Measurements from ENCODE around the gene F13B.
"Not testable (repeated sequence)": the region's sequence is repeated elsewhere in the genome, so short reads cannot be mapped to it uniquely, and the experiment has no call there.

The F13B gene

DNA sequence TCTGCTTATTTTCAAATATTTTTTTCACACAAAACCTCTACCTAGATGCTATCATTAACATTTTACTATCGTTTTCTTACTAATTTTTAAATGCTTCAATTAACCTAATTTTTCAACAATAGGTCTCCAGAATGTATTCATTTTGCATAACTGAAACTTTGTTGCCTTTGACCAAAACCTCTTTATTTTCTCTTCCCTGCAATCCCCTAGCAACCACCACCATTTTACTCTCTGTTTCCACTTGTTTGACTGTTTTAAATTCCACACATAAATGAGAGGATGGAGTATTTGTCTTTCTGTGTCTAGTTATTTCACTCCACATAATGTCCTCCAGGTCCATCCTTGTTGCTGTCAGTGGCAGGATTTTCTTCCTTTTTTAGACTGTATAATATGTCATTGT lies 9.5 kb upstream of the F13B start:
- in situ Hi-C loops (cut with MboI; ENCODE audit: low sequenced_read_pairs) = no loop called here
- H3K27me3 ChIP-seq (ENCODE audit: low read depth) = no peaks in the 10 kb centered on the region
- no peak overlapping the region for H3K4me3 ChIP-seq
- H3K36me3 ChIP-seq (replicated peaks) = no peaks in the 10 kb centered on the region
- DNase-seq (ENCODE audit: low spot score in 2 of 2) = no peak
- peaks cover 8% of the 10 kb centered on the region for H3K9me3 ChIP-seq
- H3K4me1 ChIP-seq = no peaks in the 10 kb centered on the region

DNA sequence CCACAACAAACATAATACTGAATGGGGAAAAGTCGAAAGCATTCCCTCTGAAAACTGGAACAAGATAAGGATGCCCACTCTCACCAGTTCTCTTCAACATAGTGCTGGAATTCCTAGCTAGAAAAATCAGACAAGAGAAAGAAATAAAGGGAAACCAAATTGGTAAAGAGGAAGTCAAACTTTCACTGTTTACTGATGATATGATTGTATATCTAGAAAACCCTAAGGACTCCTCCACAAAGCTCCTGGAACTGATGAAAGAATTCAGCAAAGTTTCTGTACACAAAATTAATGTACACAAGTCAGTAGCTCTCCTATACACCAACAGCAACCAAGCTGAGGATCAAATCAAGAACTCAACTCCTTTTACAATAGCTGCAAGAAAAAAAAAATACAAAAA lies 6.9 kb upstream of the F13B start:
- Histone ChIP-seq H3K9me3 (no peaks in the 10 kb centered on the region), H3K4me1 (no peaks in the 10 kb centered on the region), H3K4me3 (no peak overlapping the region), H3K27me3 (ENCODE audit: low read depth) (no peaks in the 10 kb centered on the region), H3K36me3 (replicated peaks) (no peaks in the 10 kb centered on the region)
- no peak for DNase-seq (ENCODE audit: low spot score in 2 of 2)
- in situ Hi-C loops (cut with MboI; ENCODE audit: low sequenced_read_pairs) = no loop called here

DNA sequence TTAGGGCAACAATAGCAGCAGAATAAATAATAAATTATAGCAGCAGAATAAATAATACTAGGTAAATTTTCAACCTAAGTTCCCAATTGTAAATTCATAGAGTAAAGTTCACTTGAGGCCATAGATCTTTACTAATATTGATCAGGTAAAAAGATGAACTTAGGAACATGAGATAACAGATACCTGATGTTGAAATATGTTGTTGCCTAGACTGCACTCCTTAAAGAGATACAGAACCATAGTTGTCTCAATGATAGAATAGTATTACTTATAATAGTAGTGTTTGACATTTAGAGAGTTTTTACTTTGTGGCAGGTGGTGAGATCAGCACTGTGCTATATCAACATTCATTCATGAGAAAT lies 378 bp upstream of the F13B start:
- H3K4me3 ChIP-seq = no peak overlapping the region
- no peaks in the 10 kb centered on the region for H3K4me1 ChIP-seq
- no peaks in the 10 kb centered on the region for H3K9me3 ChIP-seq
- H3K36me3 ChIP-seq (replicated peaks) = no peaks in the 10 kb centered on the region
- H3K27me3 ChIP-seq (ENCODE audit: low read depth) = no peaks in the 10 kb centered on the region
- in situ Hi-C loops (cut with MboI; ENCODE audit: low sequenced_read_pairs) = no loop called here
- no peak for DNase-seq (ENCODE audit: low spot score in 2 of 2)

DNA sequence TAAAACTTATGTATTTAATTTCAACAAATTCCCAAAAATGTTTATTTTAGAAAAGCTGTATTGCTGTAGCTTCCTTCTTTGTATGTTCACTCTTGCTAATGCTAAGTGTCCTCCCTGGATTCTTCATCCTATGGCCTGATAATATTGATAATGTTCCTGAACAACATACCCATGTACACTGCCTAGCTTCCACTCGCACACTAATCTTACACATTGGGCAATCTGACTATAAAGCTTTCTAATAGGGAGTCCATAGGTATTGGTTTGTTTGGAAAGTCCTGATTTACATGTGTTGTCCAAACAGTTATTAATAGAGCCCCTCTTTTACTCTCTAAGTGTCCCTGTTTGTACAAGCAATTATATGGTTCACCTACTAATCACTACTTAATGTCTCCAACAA lies 783 bp downstream of the F13B start:
- DNase-seq (ENCODE audit: low spot score in 2 of 2) = no peak
- H3K4me1 ChIP-seq = no peaks in the 10 kb centered on the region
- H3K27me3 ChIP-seq (ENCODE audit: low read depth) = no peaks in the 10 kb centered on the region
- H3K9me3 ChIP-seq = no peaks in the 10 kb centered on the region
- H3K4me3 ChIP-seq = no peak overlapping the region
- in situ Hi-C loops (cut with MboI; ENCODE audit: low sequenced_read_pairs) = no loop called here
- no peaks in the 10 kb centered on the region for H3K36me3 ChIP-seq (replicated peaks)

DNA sequence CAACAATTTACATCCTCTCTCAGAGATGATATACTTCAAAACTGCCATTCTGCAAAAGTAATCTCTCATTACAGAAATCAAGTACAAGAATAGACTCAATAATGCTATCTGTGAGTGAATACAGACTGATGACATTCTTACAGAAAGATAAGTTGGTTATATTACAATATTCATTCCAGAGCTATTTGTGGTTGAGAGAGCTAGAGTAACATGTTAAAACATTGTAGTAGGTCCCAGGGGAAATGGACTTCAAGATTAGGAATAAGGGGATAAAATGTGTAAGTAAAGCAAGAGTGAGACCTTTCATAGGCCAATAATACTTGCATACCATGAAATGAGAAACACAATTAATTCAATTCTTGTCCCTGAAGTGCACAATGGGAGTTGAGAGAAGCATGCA lies 1.5 kb downstream of the F13B start:
- no peak overlapping the region for H3K4me3 ChIP-seq
- no peak for DNase-seq (ENCODE audit: low spot score in 2 of 2)
- H3K9me3 ChIP-seq = no peaks in the 10 kb centered on the region
- H3K27me3 ChIP-seq (ENCODE audit: low read depth) = no peaks in the 10 kb centered on the region
- H3K36me3 ChIP-seq (replicated peaks) = no peaks in the 10 kb centered on the region
- in situ Hi-C loops (cut with MboI; ENCODE audit: low sequenced_read_pairs) = no loop called here
- no peaks in the 10 kb centered on the region for H3K4me1 ChIP-seq

DNA sequence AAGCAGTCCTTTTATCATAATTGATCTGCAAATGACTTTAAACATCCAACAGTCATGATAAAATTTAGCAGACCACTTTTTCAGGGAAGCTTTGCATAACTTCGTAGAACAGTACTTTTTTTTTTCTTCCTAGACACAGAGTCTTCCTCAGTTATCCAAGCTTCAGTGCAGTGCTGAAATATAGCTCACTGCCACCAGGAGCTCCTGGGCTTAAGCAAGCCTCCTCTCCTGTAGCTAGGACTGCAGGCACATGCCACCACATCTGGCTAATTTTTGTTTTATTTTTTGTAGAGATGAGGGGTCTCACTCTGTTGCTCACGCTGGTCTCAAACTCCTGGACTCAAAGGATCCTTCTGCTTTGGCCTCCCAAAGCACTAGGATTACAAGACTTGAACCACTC lies 3.8 kb downstream of the F13B start:
- Histone ChIP-seq H3K4me3 (no peak overlapping the region), H3K27me3 (ENCODE audit: low read depth) (no peaks in the 10 kb centered on the region), H3K36me3 (replicated peaks) (no peaks in the 10 kb centered on the region), H3K9me3 (no peaks in the 10 kb centered on the region), H3K4me1 (no peaks in the 10 kb centered on the region)
- in situ Hi-C loops (cut with MboI; ENCODE audit: low sequenced_read_pairs) = no loop called here
- no peak for DNase-seq (ENCODE audit: low spot score in 2 of 2)

DNA sequence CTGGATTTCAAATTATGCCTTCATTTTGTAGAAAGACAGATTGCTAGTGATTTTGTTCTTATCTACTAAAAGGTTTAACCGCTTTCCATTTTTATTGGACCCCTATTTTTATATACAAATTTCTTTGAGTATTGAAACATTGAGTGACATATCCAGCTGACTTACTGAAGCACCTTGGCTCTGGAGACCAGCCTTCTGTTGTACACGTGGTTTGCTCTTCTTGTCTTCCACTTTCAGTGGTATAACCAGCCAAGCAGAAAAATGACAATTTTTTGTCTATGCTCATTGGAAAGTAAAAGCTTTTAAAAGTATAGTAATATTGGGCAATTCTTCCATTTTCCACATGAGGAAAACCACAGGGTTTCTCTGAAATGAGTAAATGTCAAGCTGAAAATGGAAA lies 4.4 kb downstream of the F13B start:
- Histone ChIP-seq H3K36me3 (replicated peaks) (no peaks in the 10 kb centered on the region), H3K4me3 (no peak overlapping the region), H3K27me3 (ENCODE audit: low read depth) (no peaks in the 10 kb centered on the region), H3K9me3 (no peaks in the 10 kb centered on the region), H3K4me1 (no peaks in the 10 kb centered on the region)
- no peak for DNase-seq (ENCODE audit: low spot score in 2 of 2)
- in situ Hi-C loops (cut with MboI; ENCODE audit: low sequenced_read_pairs) = no loop called here

DNA sequence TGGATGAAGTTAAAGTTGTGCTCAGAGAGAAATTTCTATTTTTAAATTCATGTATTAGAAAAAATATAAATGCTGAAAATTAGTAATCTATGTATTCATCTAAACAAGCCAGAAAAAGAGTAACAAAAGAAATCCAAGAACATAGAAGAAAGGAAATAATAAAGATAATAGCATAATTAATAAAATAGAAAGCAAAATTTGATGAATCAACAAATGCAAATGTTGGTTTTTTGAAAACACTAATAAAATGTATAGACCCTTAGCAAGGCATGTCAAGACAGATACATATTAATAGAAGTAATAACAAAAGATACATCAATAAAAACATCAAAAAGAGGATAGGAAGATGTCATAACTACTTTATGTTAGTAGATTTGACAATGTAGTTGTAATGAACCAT lies 18.0 kb downstream of the F13B start:
- no peak for DNase-seq (ENCODE audit: low spot score in 2 of 2)
- Histone ChIP-seq H3K4me1 (no peaks in the 10 kb centered on the region), H3K9me3 (no peaks in the 10 kb centered on the region), H3K4me3 (no peak overlapping the region), H3K36me3 (replicated peaks) (no peaks in the 10 kb centered on the region), H3K27me3 (ENCODE audit: low read depth) (no peaks in the 10 kb centered on the region)
- in situ Hi-C loops (cut with MboI; ENCODE audit: low sequenced_read_pairs) = no loop called here

DNA sequence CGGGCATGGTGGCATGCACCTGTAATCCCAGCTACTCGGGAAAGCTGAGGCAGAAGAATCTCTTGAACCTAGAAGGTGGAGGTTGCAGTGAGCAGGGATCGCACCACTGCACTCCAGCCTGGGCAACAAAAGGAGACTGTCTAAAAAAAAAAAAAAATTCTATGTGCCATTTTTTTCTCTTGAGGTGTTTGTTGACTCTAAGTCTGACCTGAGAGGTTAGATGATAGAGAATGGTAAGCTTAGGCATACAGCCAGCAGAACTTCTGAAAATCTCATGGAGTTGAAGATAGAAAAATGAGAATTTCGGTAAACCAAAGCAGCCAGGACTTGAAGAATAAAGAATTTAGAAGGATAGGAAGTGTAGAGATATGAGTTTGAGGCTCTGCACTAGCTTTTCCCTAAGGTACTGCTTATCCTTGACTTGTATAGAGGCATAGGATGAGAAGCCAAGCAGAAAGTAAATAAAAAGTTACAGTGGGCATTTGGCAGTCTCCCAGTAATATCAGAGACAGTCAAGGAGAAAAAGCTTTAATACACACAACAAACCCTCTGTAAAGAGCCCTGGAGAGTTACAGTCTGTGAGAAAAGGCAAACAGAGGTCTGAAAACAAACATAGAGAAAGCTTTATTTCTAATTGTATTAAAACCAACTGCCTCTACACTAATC lies 24.3 kb downstream of the F13B start:
- Histone ChIP-seq H3K27me3 (ENCODE audit: low read depth) (no peaks in the 10 kb centered on the region), H3K36me3 (replicated peaks) (no peaks in the 10 kb centered on the region), H3K4me1 (no peaks in the 10 kb centered on the region), H3K9me3 (no peaks in the 10 kb centered on the region), H3K4me3 (no peak overlapping the region)
- DNase-seq (ENCODE audit: low spot score in 2 of 2) = no peak
- in situ Hi-C loops (cut with MboI; ENCODE audit: low sequenced_read_pairs) = no loop called here

DNA sequence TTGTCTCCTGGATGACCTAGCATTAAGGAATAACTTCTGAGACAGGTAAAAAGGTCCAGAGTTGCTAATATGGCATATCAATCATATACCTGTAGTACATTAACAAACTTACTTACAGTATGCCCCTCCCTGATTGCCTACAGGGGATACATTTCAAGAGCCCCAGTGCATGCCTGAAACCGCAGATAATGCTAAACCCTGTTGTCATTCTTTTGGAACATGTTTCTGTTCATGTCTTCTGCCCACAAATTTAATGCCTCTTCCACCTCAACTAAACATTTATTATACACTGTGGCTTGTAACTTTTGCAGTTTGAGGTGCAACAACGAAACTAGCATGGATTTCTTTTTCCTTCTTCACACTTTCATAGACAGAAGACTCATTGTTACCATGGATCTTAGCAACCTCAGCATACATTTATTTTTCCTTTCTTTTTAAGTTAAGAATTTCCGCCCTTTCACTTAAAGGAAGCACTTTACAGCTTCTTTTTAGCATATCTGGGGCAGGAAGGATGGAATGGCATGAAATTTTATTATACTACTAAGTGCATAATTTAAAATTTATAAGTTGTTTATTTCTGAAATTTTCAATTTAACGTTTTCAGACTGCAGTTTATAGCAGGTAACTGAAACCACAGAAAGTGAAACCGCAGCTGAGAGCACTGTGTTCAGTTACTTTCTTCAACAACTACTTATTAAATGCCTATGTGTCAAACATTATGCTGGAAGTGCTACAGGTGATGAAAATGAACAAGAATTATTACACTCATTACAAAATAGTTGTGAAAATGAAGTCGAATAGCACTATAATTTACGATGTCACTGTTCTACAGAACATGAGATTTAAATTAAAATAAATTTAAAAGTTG lies 25.3 kb downstream of the F13B start:
- no peaks in the 10 kb centered on the region for H3K36me3 ChIP-seq (replicated peaks)
- H3K4me1 ChIP-seq = no peaks in the 10 kb centered on the region
- no peak overlapping the region for H3K4me3 ChIP-seq
- no peak for DNase-seq (ENCODE audit: low spot score in 2 of 2)
- no peaks in the 10 kb centered on the region for H3K9me3 ChIP-seq
- H3K27me3 ChIP-seq (ENCODE audit: low read depth) = no peaks in the 10 kb centered on the region
- in situ Hi-C loops (cut with MboI; ENCODE audit: low sequenced_read_pairs) = no loop called here

DNA sequence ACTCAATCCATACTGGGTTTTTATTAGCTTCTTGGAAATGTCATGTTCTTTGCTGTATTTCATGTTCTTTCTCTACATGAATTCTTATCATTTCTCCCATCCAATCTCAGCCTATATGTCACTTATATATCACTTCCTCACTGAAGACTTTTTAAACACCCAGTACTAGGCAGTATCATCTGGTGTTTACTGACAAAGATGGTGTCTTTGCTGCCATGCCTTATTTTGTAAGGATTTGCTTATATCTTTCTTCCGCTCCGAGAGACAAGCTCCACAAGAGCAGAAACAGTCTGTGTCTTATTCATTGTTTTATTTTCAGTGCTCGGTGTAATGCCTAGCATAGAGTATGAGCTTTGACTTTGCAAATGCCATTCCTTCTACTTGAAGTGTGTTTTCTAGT lies 30.2 kb downstream of the F13B start:
- Histone ChIP-seq H3K9me3 (no peaks in the 10 kb centered on the region), H3K4me1 (no peaks in the 10 kb centered on the region), H3K27me3 (ENCODE audit: low read depth) (no peaks in the 10 kb centered on the region), H3K4me3 (no peak overlapping the region), H3K36me3 (replicated peaks) (no peaks in the 10 kb centered on the region)
- in situ Hi-C loops (cut with MboI; ENCODE audit: low sequenced_read_pairs) = no loop called here
- DNase-seq (ENCODE audit: low spot score in 2 of 2) = no peak

DNA sequence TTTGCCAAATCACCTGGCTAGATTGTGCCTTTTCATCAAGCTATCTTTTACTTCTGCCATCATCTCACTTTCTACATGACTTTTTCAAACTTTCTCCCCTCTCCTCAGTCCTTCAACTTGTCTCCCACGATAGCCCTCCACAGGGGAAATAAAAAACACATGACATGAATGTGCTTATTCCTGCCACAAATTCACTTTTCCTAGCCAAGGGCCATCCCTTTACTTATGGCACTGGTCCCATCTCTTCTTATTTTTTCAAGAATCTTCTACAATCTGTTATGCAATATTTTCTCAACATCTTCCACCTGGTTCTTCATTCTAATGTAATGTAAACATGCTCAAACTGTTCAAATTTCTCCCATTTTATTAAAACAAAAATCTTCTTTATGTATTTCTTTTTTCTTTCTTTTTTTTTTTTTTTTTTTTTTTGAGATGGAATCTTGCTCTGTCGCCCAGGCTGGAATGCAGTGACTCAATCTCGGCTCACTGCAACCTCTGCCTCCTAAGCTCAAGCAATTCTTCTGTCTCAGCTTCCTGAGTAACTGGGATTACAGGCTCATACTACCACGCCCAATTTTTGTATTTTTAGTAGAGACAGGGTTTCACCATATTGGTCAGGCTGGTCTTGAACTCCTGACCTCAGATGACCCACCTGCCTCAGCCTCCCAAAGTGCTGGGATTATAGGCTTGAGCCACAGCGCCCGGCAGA lies 32.3 kb downstream of the F13B start:
- H3K4me1 ChIP-seq; H3K4me3 ChIP-seq; H3K27me3 ChIP-seq (ENCODE audit: low read depth); in situ Hi-C loops (cut with MboI; ENCODE audit: low sequenced_read_pairs); H3K9me3 ChIP-seq; DNase-seq (ENCODE audit: low spot score in 2 of 2); H3K36me3 ChIP-seq (replicated peaks): not testable (repeated sequence)

DNA sequence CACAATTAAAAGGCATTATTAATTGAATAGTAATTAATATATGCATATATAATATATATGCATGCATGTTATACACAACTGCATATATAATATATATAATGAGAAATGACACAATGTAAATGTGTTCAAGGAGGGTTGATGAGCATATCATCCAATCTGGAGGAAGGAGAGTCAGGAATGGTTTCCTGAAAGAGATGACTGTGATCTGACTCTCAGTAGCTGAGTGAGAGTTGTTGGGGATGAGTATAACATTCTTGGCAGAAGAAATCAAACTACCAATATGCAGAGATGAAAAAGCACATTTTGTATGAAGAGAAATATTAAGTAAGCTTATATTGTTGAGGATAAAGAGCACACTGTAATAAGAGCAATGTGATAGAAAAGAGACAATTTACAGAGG lies 37.3 kb downstream of the F13B start:
- Histone ChIP-seq H3K36me3 (replicated peaks) (no peaks in the 10 kb centered on the region), H3K27me3 (ENCODE audit: low read depth) (no peaks in the 10 kb centered on the region), H3K4me1 (no peaks in the 10 kb centered on the region), H3K4me3 (no peak overlapping the region), H3K9me3 (no peaks in the 10 kb centered on the region)
- in situ Hi-C loops (cut with MboI; ENCODE audit: low sequenced_read_pairs) = no loop called here
- DNase-seq (ENCODE audit: low spot score in 2 of 2) = no peak

DNA sequence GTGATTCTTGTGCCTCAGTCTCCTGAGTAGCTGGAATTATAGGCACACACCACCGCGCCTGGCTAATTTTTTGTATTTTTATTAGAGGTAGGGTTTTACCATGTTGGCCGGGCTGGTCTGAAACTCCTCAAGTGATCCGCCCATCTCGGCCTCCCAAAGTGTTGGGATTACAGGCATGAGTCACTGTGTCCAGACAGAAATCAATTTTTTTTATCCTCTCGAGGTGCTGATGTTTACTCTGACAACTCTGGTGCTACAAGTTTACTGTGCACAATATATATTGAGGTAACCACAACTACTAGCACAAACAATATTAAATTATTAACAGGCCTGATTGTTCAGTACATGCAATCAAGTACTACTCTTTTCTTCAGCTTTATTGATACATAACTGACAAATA lies 39.7 kb downstream of the F13B start:
- no peaks in the 10 kb centered on the region for H3K9me3 ChIP-seq
- H3K4me1 ChIP-seq = no peaks in the 10 kb centered on the region
- in situ Hi-C loops (cut with MboI; ENCODE audit: low sequenced_read_pairs) = no loop called here
- DNase-seq (ENCODE audit: low spot score in 2 of 2) = no peak
- H3K27me3 ChIP-seq (ENCODE audit: low read depth) = no peaks in the 10 kb centered on the region
- no peaks in the 10 kb centered on the region for H3K36me3 ChIP-seq (replicated peaks)
- H3K4me3 ChIP-seq = no peak overlapping the region

All from HAP-1 (cell line).